H1 (cell line): ENCODE data around the gene THAP12.

Experiments used
- BRCA1 ChIP-seq: IDR thresholded peaks from 2 replicates; pipeline ENCODE4 v1.6.1; 2012; ENCODE audit warnings: low read depth, low read length, improper control_type of control experiment
- CEBPB ChIP-seq: IDR thresholded peaks from 2 replicates; pipeline ENCODE4 v1.6.1; 2012; ENCODE audit warnings: low read depth, low read length
- CTCF ChIP-seq, 3 experiments: IDR thresholded peaks; 1 replicate in 2 of 3; 2 replicates in 1 of 3; pipeline versions ENCODE4 v1.5.1 to v1.6.1; 2011; ENCODE audit warnings: low read length in 3 of 3, mild to moderate bottlenecking in 3 of 3, inconsistent platforms in 2 of 3, low read depth in 1 of 3, moderate library complexity in 1 of 3; ENCODE audit not compliant: insufficient read depth in 1 of 3; ENCODE audit errors: control extremely low read depth in 1 of 3
- EGR1 ChIP-seq: IDR thresholded peaks from 2 replicates; pipeline ENCODE4 v1.6.1; 2011; ENCODE audit warnings: low read depth, low read length, borderline replicate concordance
- EZH2 ChIP-seq: fragments of 200-600 bp; sonication (generic); IDR thresholded peaks from 2 replicates; pipeline ENCODE4 v1.7.1; 2012; ENCODE audit warnings: low read depth, mild to moderate bottlenecking, moderate library complexity, low read length, inconsistent platforms; ENCODE audit not compliant: severe bottlenecking
- MAX ChIP-seq: IDR thresholded peaks from 2 replicates; pipeline ENCODE4 v1.6.1; 2012; ENCODE audit warnings: inconsistent platforms

GRCh38 chr11:76339221-76339620 is 41.7 kb downstream of the THAP12 start:
- TF ChIP-seq EGR1 (no peak), CTCF (IDR thresholded peaks at IDR 0.05; ENCODE audit: control extremely low read depth in 1 of 3, insufficient read depth in 1 of 3, low read depth in 1 of 3, low read length in 3 of 3) (no peak), EZH2 (no peak), MAX (no peak), BRCA1 (no peak), CEBPB (no peak)
